ENCODE measurements around the gene CRISP2. TPM values are rescaled to one million over a fixed set of nuclear protein-coding genes. Genes with fewer than 3 reads are reported as not detected.

CRISP2 gene
- total and polyA plus RNA-seq, 2 donors (not counting 3 experiments of a cell fraction or from before 2014, with no cell fraction given): not detected

- TF ChIP-seq FOS (IDR thresholded peaks at IDR 0.05; ENCODE audit: borderline replicate concordance, insufficient read depth, low read length) (no peak), POLR2A (IDR thresholded peaks at IDR 0.05; ENCODE audit: low read depth, low read length) (no peak), GATA2 (IDR thresholded peaks at IDR 0.05; ENCODE audit: insufficient read depth, insufficient read length, low read depth, low read length) (no peak), POLR2AphosphoS5 (IDR thresholded peaks at IDR 0.05; ENCODE audit: insufficient read depth, low read depth, low read length) (no peak), EZH2 (IDR thresholded peaks at IDR 0.05; ENCODE audit: borderline replicate concordance, low read depth, low read length, severe bottlenecking) (no peak), JUN (IDR thresholded peaks at IDR 0.05; ENCODE audit: borderline replicate concordance, insufficient read depth, insufficient read length, low read depth) (no peak), MYC (IDR thresholded peaks at IDR 0.05; ENCODE audit: low read depth, low read length) (no peak)
- TF ChIP-seq, protein P1, sequence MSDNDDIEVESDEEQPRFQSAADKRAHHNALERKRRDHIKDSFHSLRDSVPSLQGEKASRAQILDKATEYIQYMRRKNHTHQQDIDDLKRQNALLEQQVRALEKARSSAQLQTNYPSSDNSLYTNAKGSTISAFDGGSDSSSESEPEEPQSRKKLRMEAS (IDR thresholded peaks at IDR 0.05; ENCODE audit: insufficient read depth, insufficient read length): no peak
- TF ChIP-seq, protein P2, sequence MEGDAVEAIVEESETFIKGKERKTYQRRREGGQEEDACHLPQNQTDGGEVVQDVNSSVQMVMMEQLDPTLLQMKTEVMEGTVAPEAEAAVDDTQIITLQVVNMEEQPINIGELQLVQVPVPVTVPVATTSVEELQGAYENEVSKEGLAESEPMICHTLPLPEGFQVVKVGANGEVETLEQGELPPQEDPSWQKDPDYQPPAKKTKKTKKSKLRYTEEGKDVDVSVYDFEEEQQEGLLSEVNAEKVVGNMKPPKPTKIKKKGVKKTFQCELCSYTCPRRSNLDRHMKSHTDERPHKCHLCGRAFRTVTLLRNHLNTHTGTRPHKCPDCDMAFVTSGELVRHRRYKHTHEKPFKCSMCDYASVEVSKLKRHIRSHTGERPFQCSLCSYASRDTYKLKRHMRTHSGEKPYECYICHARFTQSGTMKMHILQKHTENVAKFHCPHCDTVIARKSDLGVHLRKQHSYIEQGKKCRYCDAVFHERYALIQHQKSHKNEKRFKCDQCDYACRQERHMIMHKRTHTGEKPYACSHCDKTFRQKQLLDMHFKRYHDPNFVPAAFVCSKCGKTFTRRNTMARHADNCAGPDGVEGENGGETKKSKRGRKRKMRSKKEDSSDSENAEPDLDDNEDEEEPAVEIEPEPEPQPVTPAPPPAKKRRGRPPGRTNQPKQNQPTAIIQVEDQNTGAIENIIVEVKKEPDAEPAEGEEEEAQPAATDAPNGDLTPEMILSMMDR (IDR thresholded peaks at IDR 0.05; ENCODE audit: extremely low read depth in 1 of 2, insufficient read depth in 1 of 2, low read depth in 1 of 2, low read length in 2 of 2): no peak
- H3K9me1 ChIP-seq (replicated peaks; ENCODE audit: control insufficient read depth, extremely low read depth, insufficient read depth, low read length): no peaks in the 10 kb centered on the region
- H3K27me3 ChIP-seq (ENCODE audit: control insufficient read depth in 2 of 2, insufficient read depth in 2 of 2, low read length in 2 of 2): no peaks in the 10 kb centered on the region
- FAIRE-seq (no peak), DNase-seq (ENCODE audit: low read depth, low spot score) (no peak)
- POLR2A ChIA-PET: no interaction called here
- intact Hi-C loops (cut with micrococcal nuclease) (no loop called here), dilution Hi-C loops (cut with MboI; ENCODE audit: extremely low pct_ligation_motif_present, low sequenced_read_pairs) (no loop called here)
- CTCF ChIA-PET: no interaction called here
- no peaks in the 10 kb centered on the region for H3K4me1 ChIP-seq (ENCODE audit: control insufficient read depth, extremely low read depth, insufficient read depth, low read length)
- H3K9me3 ChIP-seq (replicated peaks; ENCODE audit: control insufficient read depth, insufficient read depth, low read length): peaks cover 2% of the 10 kb centered on the region
- no peak overlapping the region for H2AFZ ChIP-seq (ENCODE audit: low read depth, low read length)
- H3K27ac ChIP-seq (ENCODE audit: insufficient read depth, low read depth, low read length): no peak overlapping the region
- no peak overlapping the region for H3K4me3 ChIP-seq (replicated peaks in 1 of 3; ENCODE audit: insufficient read depth in 1 of 3, low read depth in 1 of 3, low read length in 3 of 3)
- no peak overlapping the region for H3K4me2 ChIP-seq (ENCODE audit: insufficient read depth, low read length)
- no peaks in the 10 kb centered on the region for H4K20me1 ChIP-seq (replicated peaks; ENCODE audit: control insufficient read depth, extremely low read depth, insufficient read depth, low read length)
- H3K36me3 ChIP-seq (ENCODE audit: control insufficient read depth in 2 of 2, extremely low read depth in 1 of 2, insufficient read depth in 2 of 2, low read length in 2 of 2): no peaks in the 10 kb centered on the region
- H3K79me2 ChIP-seq (ENCODE audit: control insufficient read depth, insufficient read depth, low read length): no peaks in the 10 kb centered on the region
- no peak overlapping the region for H3K9ac ChIP-seq (replicated peaks; ENCODE audit: extremely low read depth, insufficient read depth, low read length)
- no TSS peak for BruUV-seq (replicated peaks)
These were observed 14.9 kb downstream of the CRISP2 start for GRCh38 chr6:49698478-49698877.
